Loucy (cell line): ENCODE results near the gene FLOT2.

Experiments
- EZH2phosphoT487 ChIP-seq: fragments of 200-600 bp; IDR thresholded peaks from 2 replicates; pipeline ENCODE4 v1.6.1; 2018; ENCODE audit warnings: antibody characterized with exemption, mild to moderate bottlenecking, moderate library complexity, borderline replicate concordance
- TF ChIP-seq, protein P1 (sequence below): fragments of 200-600 bp; sonication (generic); conservative IDR thresholded peaks from 2 replicates; pipeline ENCODE4 v1.5.1; 2014; ENCODE audit warnings: mild to moderate bottlenecking, antibody characterized with exemption, low read length

- TF ChIP-seq, protein P1, sequence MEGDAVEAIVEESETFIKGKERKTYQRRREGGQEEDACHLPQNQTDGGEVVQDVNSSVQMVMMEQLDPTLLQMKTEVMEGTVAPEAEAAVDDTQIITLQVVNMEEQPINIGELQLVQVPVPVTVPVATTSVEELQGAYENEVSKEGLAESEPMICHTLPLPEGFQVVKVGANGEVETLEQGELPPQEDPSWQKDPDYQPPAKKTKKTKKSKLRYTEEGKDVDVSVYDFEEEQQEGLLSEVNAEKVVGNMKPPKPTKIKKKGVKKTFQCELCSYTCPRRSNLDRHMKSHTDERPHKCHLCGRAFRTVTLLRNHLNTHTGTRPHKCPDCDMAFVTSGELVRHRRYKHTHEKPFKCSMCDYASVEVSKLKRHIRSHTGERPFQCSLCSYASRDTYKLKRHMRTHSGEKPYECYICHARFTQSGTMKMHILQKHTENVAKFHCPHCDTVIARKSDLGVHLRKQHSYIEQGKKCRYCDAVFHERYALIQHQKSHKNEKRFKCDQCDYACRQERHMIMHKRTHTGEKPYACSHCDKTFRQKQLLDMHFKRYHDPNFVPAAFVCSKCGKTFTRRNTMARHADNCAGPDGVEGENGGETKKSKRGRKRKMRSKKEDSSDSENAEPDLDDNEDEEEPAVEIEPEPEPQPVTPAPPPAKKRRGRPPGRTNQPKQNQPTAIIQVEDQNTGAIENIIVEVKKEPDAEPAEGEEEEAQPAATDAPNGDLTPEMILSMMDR = no peak
- no peak for TF ChIP-seq EZH2phosphoT487
Observed at GRCh38 chr17:28904800-28905199, 7.3 kb upstream of the FLOT2 start.
